ENCODE measurements around the gene ARGLU1. TPM values are rescaled to one million over a fixed set of nuclear protein-coding genes. Genes with fewer than 3 reads are reported as not detected.

Gene ARGLU1
- total and polyA plus RNA-seq, 3 donors from 2014 or later = 67.6 to 164 (median 148) TPM

DNA sequence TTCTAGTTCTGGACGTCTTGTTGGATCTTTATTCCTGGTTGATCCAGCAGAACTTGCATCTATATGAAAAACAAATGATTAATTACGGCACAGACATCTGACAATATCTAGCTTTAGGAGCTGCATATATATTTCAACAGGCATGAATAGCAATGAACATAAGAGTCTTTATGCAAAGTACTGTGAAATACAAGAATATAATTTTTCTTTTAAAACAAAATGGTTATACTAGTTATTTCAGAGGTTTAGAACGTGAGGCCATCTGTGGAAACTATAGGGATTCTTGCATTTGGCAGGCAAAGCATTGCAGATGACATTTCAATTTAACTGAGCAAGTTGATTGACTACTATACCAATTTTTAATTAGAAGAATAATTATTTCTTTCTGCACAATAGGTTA, 73.0 kb downstream of the ARGLU1 start:
- intact Hi-C loops (cut with DNase I; ENCODE audit: low total_unique reads) = no loop called here
- no peak overlapping the region for H3K27ac ChIP-seq
- peaks cover 41% of the 10 kb centered on the region for H3K4me1 ChIP-seq
- 91 to 92% methylated on average over 3 of the region's 3 CpGs for WGBS, 2 donors
- TF ChIP-seq, protein P1, sequence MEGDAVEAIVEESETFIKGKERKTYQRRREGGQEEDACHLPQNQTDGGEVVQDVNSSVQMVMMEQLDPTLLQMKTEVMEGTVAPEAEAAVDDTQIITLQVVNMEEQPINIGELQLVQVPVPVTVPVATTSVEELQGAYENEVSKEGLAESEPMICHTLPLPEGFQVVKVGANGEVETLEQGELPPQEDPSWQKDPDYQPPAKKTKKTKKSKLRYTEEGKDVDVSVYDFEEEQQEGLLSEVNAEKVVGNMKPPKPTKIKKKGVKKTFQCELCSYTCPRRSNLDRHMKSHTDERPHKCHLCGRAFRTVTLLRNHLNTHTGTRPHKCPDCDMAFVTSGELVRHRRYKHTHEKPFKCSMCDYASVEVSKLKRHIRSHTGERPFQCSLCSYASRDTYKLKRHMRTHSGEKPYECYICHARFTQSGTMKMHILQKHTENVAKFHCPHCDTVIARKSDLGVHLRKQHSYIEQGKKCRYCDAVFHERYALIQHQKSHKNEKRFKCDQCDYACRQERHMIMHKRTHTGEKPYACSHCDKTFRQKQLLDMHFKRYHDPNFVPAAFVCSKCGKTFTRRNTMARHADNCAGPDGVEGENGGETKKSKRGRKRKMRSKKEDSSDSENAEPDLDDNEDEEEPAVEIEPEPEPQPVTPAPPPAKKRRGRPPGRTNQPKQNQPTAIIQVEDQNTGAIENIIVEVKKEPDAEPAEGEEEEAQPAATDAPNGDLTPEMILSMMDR (IDR thresholded peaks at IDR 0.05) = no peak
- TF ChIP-seq POLR2A (IDR thresholded peaks at IDR 0.05) = no peak
- no peak overlapping the region for H3K4me3 ChIP-seq
- no peaks in the 10 kb centered on the region for H3K36me3 ChIP-seq (ENCODE audit: low read depth, missing control alignments)
- no peaks in the 10 kb centered on the region for H3K27me3 ChIP-seq
- DNase-seq = no peak
- H3K9me3 ChIP-seq = no peaks in the 10 kb centered on the region

DNA sequence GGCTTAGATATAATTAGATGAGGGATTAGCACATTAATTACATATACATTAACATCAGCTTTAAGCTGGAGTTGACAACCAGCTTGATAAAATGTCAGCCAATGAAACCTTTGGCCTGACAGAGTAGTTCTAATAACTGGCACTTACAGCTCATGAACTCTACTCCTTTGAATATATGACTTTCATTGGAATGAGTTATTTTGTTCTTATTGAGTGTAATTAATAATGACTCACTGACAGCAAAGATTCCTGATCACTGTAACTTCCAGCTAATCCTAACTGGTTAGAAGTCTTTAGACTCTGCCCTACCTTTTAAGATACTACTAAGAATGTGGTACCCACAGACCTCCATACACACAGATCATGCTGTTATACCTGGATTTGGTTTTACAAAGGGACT, 73.4 kb downstream of the ARGLU1 start:
- no peaks in the 10 kb centered on the region for H3K27me3 ChIP-seq

DNA sequence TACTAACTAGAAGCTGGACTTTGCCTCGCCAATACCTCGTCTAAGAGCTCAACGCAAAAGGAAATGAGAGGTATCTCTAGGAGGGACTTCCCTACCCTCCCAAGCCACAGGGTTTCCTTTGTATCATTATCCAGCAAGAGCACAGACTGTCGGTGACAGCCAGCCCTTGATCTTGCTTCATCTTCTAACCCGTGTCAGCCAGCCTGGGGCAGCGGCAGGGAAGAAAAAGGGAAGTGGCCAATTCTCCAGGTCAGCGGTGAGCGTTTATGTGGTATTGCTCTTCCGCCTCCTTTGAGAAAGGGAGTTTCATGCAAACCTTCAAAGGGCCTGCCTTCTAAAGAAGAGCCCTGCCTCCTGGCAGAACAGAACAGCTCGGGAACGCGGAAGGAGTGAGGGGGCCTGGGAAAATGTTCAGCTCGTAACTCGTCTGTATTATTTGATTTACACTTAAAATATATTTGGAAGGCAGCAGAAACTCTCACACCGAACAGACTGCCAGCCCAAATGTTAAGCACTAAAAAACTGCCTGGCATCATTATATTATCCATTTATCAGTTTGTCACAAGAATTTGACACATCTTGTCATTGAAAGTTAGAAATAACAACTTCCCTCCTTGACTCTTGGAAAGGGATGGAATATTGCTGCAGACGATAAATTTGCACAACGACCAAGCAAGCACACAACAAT, 74.3 kb downstream of the ARGLU1 start:
- Histone ChIP-seq H3K27me3 (no peaks in the 10 kb centered on the region), H3K4me1 (peaks cover 39% of the 10 kb centered on the region), H3K36me3 (ENCODE audit: low read depth, missing control alignments) (no peaks in the 10 kb centered on the region), H3K9me3 (no peaks in the 10 kb centered on the region), H3K4me3 (no peak overlapping the region), H3K27ac (peak overlapping the region in 1 of 2 donors; percentile 58)
- no peak for DNase-seq
- 62 to 82% methylated on average over 17 of the region's 17 CpGs for WGBS, 2 donors
- no peak for TF ChIP-seq POLR2A (IDR thresholded peaks at IDR 0.05)
- TF ChIP-seq, protein P1 (IDR thresholded peaks at IDR 0.05) = no peak
- intact Hi-C loops (cut with DNase I; ENCODE audit: low total_unique reads) = no loop called here

More for the DNA sequence above, 73.4 kb downstream of the ARGLU1 start:
- DNase-seq = no peak
- Histone ChIP-seq H3K4me3 (no peak overlapping the region), H3K9me3 (no peaks in the 10 kb centered on the region), H3K4me1 (peaks cover 39% of the 10 kb centered on the region), H3K36me3 (ENCODE audit: low read depth, missing control alignments) (no peaks in the 10 kb centered on the region), H3K27ac (no peak overlapping the region)
- intact Hi-C loops (cut with DNase I; ENCODE audit: low total_unique reads) = no loop called here
- TF ChIP-seq, protein P1 (IDR thresholded peaks at IDR 0.05) = no peak
- no peak for TF ChIP-seq POLR2A (IDR thresholded peaks at IDR 0.05)

DNA sequence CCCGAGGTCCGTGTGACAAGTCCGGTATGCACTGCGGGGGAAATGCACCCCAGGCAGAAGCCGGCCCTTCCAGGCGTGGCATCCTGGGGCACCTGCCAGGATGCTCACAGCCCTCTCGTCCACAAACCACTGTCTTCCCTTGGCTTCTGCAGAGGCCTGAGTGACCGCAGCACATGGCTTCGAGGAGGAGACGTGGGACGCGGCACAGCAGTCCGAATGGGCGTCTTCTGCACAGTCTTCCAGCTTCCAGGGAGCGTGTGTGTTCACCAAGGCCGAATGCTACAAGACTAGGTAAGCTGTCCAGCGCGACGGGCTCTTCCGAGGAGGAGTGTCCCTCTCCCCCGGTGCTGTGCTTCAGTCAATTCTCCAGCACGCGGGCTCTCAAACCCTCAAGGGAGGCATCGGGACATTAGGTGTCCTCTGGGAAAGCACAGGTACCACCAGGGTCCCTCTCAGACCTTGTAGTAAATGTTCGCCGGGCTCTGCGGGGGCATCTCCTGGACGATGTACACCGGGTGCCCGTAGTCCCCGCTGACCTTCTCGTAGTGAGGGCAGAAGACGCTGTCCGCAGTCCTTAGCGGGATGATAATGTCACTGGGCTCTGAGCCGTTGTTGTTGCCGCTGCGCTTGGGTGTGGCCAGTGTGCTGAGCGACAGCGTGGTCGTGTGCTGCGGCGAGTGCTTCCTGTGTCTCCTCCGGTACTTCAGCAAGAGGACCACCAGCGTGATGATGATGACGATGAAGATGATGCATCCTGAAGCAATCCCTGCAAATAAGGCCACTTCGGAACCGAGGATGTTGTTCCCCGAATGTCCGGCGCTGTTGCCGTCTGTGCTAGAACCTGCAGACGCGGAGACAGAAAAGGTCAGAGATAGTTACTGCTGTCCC, 75.1 kb downstream of the ARGLU1 start:
- Histone ChIP-seq H3K4me3 (no peak overlapping the region), H3K36me3 (ENCODE audit: low read depth, missing control alignments) (no peaks in the 10 kb centered on the region), H3K27ac (peak overlapping the region; percentile 58 to 64), H3K4me1 (peaks cover 42% of the 10 kb centered on the region), H3K27me3 (no peaks in the 10 kb centered on the region), H3K9me3 (no peaks in the 10 kb centered on the region)
- 84 to 95% methylated on average over 19 to 54 of the region's 54 CpGs for WGBS, 2 donors
- TF ChIP-seq, protein P1 (IDR thresholded peaks at IDR 0.05) = no peak
- no peak for TF ChIP-seq POLR2A (IDR thresholded peaks at IDR 0.05)
- no peak for DNase-seq
- intact Hi-C loops (cut with DNase I; ENCODE audit: low total_unique reads) = no loop called here
